Activated naive CD4-positive, alpha-beta T cell treated with anti-CD3 and anti-CD28 coated beads for 36 hours (primary cell): ENCODE results near the gene UBR1. TPM values are rescaled to one million over a fixed set of nuclear protein-coding genes. Genes with fewer than 3 reads are reported as not detected.
"Not testable (repeated sequence)": the region's sequence is repeated elsewhere in the genome, so short reads cannot be mapped to it uniquely, and the experiment has no call there.

Source experiments
- CTCF ChIA-PET: fragments of 350-600 bp; sonication (Branson Sonifier 250); formaldehyde crosslinking; loops from one replicate; lab custom pipeline; 2021; ENCODE audit warnings: antibody characterized with exemption; lab: Charles Lee
- DNase-seq: peaks from one replicate; pipeline ENCODE4 v3.0.0-alpha.2; 2020
- H3K27ac Mint-ChIP-seq: one replicate; pipeline ENCODE4 v1.8.0; 2021; ENCODE audit warnings: mild to moderate bottlenecking, mixed read lengths
- H3K27me3 Mint-ChIP-seq: one replicate; pipeline ENCODE4 v1.8.0; 2021; ENCODE audit warnings: low read depth, mixed read lengths
- H3K36me3 Mint-ChIP-seq: one replicate; pipeline ENCODE4 v1.8.0; 2021; ENCODE audit warnings: low read depth, mixed read lengths
- H3K4me1 Mint-ChIP-seq: one replicate; pipeline ENCODE4 v1.8.0; 2021; ENCODE audit warnings: low read depth, mixed read lengths
- H3K4me3 Mint-ChIP-seq: one replicate; pipeline ENCODE4 v1.8.0; 2021; ENCODE audit warnings: mild to moderate bottlenecking, moderate library complexity, mixed read lengths
- H3K9me3 Mint-ChIP-seq: one replicate; pipeline ENCODE4 v1.8.0; 2021; ENCODE audit warnings: mixed read lengths
- intact Hi-C: fragments of 100-400 bp; cut with micrococcal nuclease; formaldehyde crosslinking; loops from one replicate; pipeline ENCODE4 v1.15.1; 2023
- total RNA-seq, 2 experiments: library from RNA; stranded (reverse); gene quantifications; one replicate each; pipeline ENCODE4 v1.2.3, GENCODE V29; 2021

Gene UBR1
- total RNA-seq, 2 experiments from 2014 or later: 25.2 to 25.9 TPM

- intact Hi-C loops: no loop called here
- DNase-seq: no peak
- Mint-ChIP-seq H3K9me3 (no peaks in the 10 kb centered on the region), H3K4me1 (peaks cover 30% of the 10 kb centered on the region), H3K4me3 (no peak overlapping the region), H3K36me3 (peaks cover 2% of the 10 kb centered on the region), H3K27ac (no peak overlapping the region), H3K27me3 (no peaks in the 10 kb centered on the region)
- CTCF ChIA-PET: interaction anchor here (0.8 kb wide), 1 partner anchor 10 kb away, joined by 3 read pairs; no protein-coding TSS in a partner anchor
Observed at GRCh38 chr15:42915654-42916315, 190.1 kb downstream of the UBR1 start.

DNA sequence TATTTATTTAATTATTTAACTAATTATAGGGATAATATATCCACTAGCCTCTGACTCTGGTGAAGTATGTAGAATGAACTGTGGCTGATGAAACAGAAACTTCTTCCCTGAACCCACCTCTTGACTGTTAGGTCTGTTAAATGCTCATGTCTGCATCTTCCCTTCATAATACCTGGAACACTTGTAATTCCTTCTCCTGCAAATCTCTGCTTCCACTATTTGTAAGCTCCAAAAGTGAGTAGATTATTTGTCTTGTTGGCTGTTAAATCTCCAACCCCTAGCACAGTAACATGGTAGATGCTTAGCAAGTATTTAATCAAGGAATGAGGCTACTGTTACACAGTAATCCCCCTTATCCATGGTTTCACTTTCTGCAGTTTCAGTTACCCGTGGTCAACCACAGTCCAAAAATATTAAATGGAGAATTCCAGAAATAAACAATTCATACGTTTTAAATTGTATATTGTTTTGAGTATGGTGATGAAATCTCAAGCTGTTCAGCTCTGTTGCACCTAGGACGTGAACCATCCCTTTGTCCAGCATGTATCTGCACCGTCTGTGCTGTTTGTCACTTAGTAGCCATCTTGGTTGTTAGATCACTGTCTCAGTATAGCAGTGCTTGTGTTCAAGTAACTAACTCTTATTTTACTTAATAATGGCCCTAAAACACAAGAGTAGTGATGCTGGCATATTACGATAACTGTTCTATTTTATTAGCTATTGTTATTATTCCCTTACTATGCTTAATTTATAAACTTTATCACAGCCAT is 190.9 kb downstream of the UBR1 start:
- Mint-ChIP-seq H3K9me3 (no peaks in the 10 kb centered on the region), H3K4me1 (peaks cover 30% of the 10 kb centered on the region), H3K4me3 (no peak overlapping the region), H3K27ac (no peak overlapping the region), H3K27me3 (no peaks in the 10 kb centered on the region), H3K36me3 (peaks cover 1% of the 10 kb centered on the region)
- CTCF ChIA-PET: interaction anchor here (0.5 to 0.9 kb wide), 3 partner anchors 8 to 109 kb away, joined by 3 to 4 read pairs (median 3); no protein-coding TSS in a partner anchor
- DNase-seq: no peak
- intact Hi-C loops: no loop called here

- CTCF ChIA-PET: interaction anchor here (1.1 kb wide), 1 partner anchor 16 kb away, joined by 3 read pairs; no protein-coding TSS in a partner anchor
- Mint-ChIP-seq H3K27me3 (no peaks in the 10 kb centered on the region), H3K9me3 (no peaks in the 10 kb centered on the region), H3K4me1 (peaks cover 15% of the 10 kb centered on the region), H3K36me3 (no peaks in the 10 kb centered on the region), H3K4me3 (no peak overlapping the region), H3K27ac (no peak overlapping the region)
- no peak for DNase-seq
- intact Hi-C loops: no loop called here
Observed at GRCh38 chr15:42911058-42911592, 194.7 kb downstream of the UBR1 start.

- Mint-ChIP-seq H3K36me3 (no peaks in the 10 kb centered on the region), H3K9me3 (no peaks in the 10 kb centered on the region), H3K4me3 (no peak overlapping the region), H3K27ac (no peak overlapping the region), H3K27me3 (no peaks in the 10 kb centered on the region), H3K4me1 (peaks cover 7% of the 10 kb centered on the region)
- DNase-seq: no peak
- intact Hi-C loops: no loop called here
- CTCF ChIA-PET: no interaction called here
Observed at GRCh38 chr15:42908538-42908937, 197.3 kb downstream of the UBR1 start.

- H3K4me1 Mint-ChIP-seq: peaks cover 3% of the 10 kb centered on the region
- H3K9me3 Mint-ChIP-seq: no peaks in the 10 kb centered on the region
- intact Hi-C loops: no loop called here
- CTCF ChIA-PET: interaction anchor here (1.0 kb wide), 1 partner anchor 23 kb away, joined by 3 read pairs; no protein-coding TSS in a partner anchor
- H3K27me3 Mint-ChIP-seq: no peaks in the 10 kb centered on the region
- no peak overlapping the region for H3K4me3 Mint-ChIP-seq
- no peak overlapping the region for H3K27ac Mint-ChIP-seq
- no peak for DNase-seq
- H3K36me3 Mint-ChIP-seq: no peaks in the 10 kb centered on the region
Observed at GRCh38 chr15:42903388-42904324, 202.2 kb downstream of the UBR1 start.

DNA sequence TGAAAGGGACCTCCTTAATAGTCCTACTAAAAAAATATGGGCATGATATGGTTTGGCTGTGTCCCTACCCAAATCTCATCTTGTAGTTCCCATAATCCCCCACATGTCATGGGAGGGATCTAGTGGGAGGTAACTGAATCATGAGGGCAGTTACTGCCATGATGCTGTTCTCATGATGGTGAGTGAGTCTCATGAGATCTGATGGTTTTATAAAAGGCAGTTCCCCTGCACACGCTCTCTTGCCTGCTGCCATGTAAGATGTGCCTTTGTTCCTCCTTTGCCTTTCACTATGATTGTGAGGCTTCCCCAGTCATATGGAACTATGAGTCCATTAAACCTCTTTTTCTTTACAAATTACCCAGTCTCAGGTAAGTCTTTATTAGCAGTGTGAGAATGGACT is 211.9 kb downstream of the UBR1 start:
- H3K27me3 Mint-ChIP-seq, intact Hi-C loops, DNase-seq, H3K27ac Mint-ChIP-seq, H3K9me3 Mint-ChIP-seq, CTCF ChIA-PET, H3K4me3 Mint-ChIP-seq, H3K36me3 Mint-ChIP-seq: not testable (repeated sequence)
- peaks cover 12% of the 10 kb centered on the region for H3K4me1 Mint-ChIP-seq

Other genes starting within 250 kb of the UBR1 start
- gene TTBK2, start 185.3 kb downstream of the UBR1 start, total RNA-seq: 10 to 100 TPM; 13.5 to 15.7 TPM
- gene TMEM62, start 27.5 kb upstream of the UBR1 start, total RNA-seq: 1 to 10 TPM; 5.8 to 6.6 TPM
- gene CCNDBP1, start 79.4 kb upstream of the UBR1 start, total RNA-seq: 10 to 100 TPM; 54.6 to 62.1 TPM
- not detected for gene EPB42, start 115.0 kb upstream of the UBR1 start, total RNA-seq
- gene TGM5, start 160.9 kb upstream of the UBR1 start, total RNA-seq: not detected
- not detected for gene TGM7, start 196.2 kb upstream of the UBR1 start, total RNA-seq
- gene LCMT2, start 224.5 kb upstream of the UBR1 start, total RNA-seq: 1 to 10 TPM; 4.2 to 4.3 TPM